HG03575 (cell line): ENCODE data around the gene MORN2.

Experiments
- ATAC-seq: cut with Tn5 transposase; IDR thresholded peaks from one replicate; pipeline ENCODE4 v1.9.1; 2021; ENCODE audit not compliant: unreplicated experiment, insufficient number of reproducible peaks, low FRiP score; ENCODE audit errors: extremely low read depth

MORN2 gene

GRCh38 chr2:38887902-38888554, 12.3 kb downstream of the MORN2 start:
- ATAC-seq, result no peak

GRCh38 chr2:38889045-38889444, 13.3 kb downstream of the MORN2 start:
- ATAC-seq, result no peak

- ATAC-seq, result no peak
Observed at GRCh38 chr2:38889575-38889974, 13.8 kb downstream of the MORN2 start, which contains the start of gene ARHGEF33. Gene ARHGEF33 (plus strand): TSS chr2:38889875. CDS start chr2:38919448, 29,573 bp downstream.

GRCh38 chr2:38892819-38893218, 17.0 kb downstream of the MORN2 start:
- ATAC-seq, result no peak

GRCh38 chr2:38898256-38898655, 22.5 kb downstream of the MORN2 start:
- no peak for ATAC-seq

GRCh38 chr2:38900726-38901125, 24.9 kb downstream of the MORN2 start:
- no peak for ATAC-seq

GRCh38 chr2:38905251-38905650, 29.5 kb downstream of the MORN2 start:
- ATAC-seq, result no peak

- no peak for ATAC-seq
Observed at GRCh38 chr2:38907242-38907641, 31.5 kb downstream of the MORN2 start.

GRCh38 chr2:38907743-38908562, 32.2 kb downstream of the MORN2 start:
- no peak for ATAC-seq

GRCh38 chr2:38909872-38910271, 34.1 kb downstream of the MORN2 start:
- ATAC-seq, result no peak

- no peak for ATAC-seq
Observed at GRCh38 chr2:38911191-38911590, 35.4 kb downstream of the MORN2 start.

- no peak for ATAC-seq
Observed at GRCh38 chr2:38912619-38913018, 36.8 kb downstream of the MORN2 start.

GRCh38 chr2:38922389-38922788, 46.6 kb downstream of the MORN2 start:
- ATAC-seq, result no peak

GRCh38 chr2:38922902-38923301, 47.1 kb downstream of the MORN2 start:
- ATAC-seq, result no peak

GRCh38 chr2:38925982-38926381, 50.2 kb downstream of the MORN2 start:
- ATAC-seq, result no peak

GRCh38 chr2:38930600-38930999, 54.8 kb downstream of the MORN2 start:
- ATAC-seq, result no peak
